ENCODE data around the gene NFATC2. TPM values are rescaled to one million over a fixed set of nuclear protein-coding genes. Genes with fewer than 3 reads are reported as not detected.
"Not testable (repeated sequence)": the region's sequence is repeated elsewhere in the genome, so short reads cannot be mapped to it uniquely, and the experiment has no call there.

Gene NFATC2
- total RNA-seq, 2 experiments from 2014 or later: 53.5 to 55.8 TPM

DNA sequence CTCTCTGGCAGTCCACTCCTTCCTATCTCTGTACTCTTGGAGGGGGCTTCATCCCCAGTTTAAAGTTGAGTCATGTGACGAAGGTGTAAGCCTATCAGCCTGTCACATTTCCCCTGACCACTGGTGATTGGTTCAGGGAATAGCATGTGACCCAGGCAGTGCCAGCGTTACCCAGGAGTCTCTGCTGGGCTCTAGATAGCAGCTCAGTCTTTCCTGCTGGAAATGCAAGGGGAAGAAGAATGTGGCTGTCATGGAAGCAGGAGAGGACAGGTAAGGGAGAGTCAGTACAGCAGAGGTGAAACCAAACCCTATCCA, 35.6 kb upstream of the NFATC2 start:
- POLR2A ChIA-PET: no interaction called here
- Mint-ChIP-seq H3K36me3 (ENCODE audit: low read depth) (no peaks in the 10 kb centered on the region), H3K27ac (no peak overlapping the region), H3K9me3 (ENCODE audit: insufficient read depth) (no peaks in the 10 kb centered on the region), H3K27me3 (ENCODE audit: low read depth) (peaks cover 7% of the 10 kb centered on the region), H3K4me3 (no peak overlapping the region), H3K4me1 (ENCODE audit: low read depth) (no peaks in the 10 kb centered on the region)
- CTCF ChIA-PET: no interaction called here
- no peak for DNase-seq
- no peak for ATAC-seq

DNA sequence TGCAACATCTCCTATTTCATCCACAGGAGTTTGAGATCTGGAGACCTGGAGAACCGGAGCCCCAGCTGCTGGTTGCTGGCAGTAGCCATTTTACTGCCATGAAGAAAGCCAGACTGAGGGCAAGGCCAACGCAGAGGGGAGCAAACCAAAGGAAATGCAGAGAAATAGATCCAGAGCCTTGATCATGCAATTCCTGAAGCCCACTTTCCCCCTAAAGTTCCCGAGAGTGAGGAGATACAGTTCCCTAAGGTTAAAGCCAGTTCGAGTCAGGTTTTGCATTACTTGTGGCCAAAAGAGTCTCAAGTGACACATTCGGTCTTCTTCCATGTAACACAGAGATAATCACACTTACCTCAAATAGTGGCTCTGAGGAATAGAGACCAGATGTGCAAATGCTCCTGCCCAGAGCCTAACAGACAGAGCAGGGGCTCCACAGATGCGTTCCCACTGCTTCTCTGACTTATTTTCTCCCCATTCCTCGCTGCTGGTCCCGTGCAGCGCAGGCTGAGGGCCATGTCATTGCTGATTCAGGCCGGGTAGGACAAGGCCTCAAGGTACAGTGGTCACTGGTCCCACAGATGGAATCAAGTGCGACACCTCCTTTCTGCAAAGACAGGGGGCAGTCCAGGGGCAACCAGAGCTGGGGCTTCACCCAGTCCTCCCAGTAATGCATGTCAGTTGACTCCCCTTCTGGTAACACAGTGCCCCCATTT, 35.1 kb upstream of the NFATC2 start:
- H3K4me1 Mint-ChIP-seq (ENCODE audit: low read depth): no peaks in the 10 kb centered on the region
- H3K36me3 Mint-ChIP-seq (ENCODE audit: low read depth): no peaks in the 10 kb centered on the region
- CTCF ChIA-PET: no interaction called here
- no peak overlapping the region for H3K27ac Mint-ChIP-seq
- DNase-seq (no peak), ATAC-seq (no peak)
- POLR2A ChIA-PET: no interaction called here
- H3K9me3 Mint-ChIP-seq (ENCODE audit: insufficient read depth): no peaks in the 10 kb centered on the region
- peaks cover 7% of the 10 kb centered on the region for H3K27me3 Mint-ChIP-seq (ENCODE audit: low read depth)
- H3K4me3 Mint-ChIP-seq: no peak overlapping the region

DNA sequence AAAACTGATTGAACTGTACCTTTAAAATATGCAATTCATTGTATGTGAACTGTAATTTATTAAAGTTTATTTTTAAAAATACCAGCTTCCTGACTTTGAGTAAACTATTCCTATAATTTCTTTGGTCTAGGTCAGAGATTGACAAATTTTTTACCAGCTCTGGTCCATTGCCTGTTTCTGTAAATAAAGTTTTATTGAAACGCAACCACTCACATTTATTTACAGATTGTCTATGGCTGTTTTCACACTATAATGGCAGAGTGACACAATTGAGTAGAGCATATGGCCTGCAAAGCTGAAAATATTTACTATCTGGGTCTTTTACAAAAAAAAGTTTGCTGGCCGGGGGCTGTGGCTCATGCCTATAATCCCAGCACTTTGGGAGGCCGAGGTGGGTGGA, 33.0 kb upstream of the NFATC2 start:
- H3K36me3 Mint-ChIP-seq (ENCODE audit: low read depth): no peaks in the 10 kb centered on the region
- CTCF ChIA-PET: interaction anchor here (1.5 kb wide), 1 partner anchor 19 kb away, joined by 4 read pairs; no protein-coding TSS in a partner anchor

DNA sequence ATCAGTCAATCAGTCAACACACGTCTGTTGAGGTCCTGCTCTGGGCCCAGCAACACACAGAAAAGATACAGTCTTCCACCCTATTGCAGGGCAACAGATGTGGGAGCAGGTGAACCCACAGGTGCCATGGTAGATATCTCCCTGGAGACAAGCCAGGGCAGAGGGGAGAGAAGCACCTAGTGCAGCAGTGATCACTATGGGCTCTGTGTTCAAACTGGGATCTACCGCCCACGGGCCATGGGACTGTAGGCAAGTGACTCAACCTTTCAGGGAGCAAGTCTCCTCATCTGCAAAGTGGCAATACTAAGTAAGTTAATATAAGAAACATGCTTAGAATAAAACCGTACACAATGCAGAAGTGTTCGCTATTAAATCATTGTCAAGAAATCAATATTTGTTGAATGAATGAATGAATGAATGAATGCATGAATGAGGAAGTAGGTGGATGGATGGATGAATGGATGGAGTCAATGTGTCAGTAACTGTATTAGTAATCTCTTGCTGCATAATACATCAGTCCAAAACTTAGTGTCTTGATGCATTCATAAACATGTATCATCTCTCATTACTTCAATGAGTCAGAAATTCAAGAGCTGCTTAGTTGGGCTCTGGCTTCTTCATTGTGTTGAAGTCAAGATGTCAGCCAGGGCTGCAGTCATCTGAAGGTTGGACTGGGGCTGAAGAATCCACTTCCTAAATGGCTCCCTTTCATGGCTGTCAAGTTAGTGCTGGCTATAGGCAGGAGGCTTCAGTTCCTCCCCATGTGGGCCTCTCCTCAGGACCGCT, 31.9 kb upstream of the NFATC2 start:
- no peaks in the 10 kb centered on the region for H3K36me3 Mint-ChIP-seq (ENCODE audit: low read depth)
- no peak overlapping the region for H3K4me3 Mint-ChIP-seq
- H3K27ac Mint-ChIP-seq: no peak overlapping the region
- H3K27me3 Mint-ChIP-seq (ENCODE audit: low read depth): peaks cover 3% of the 10 kb centered on the region
- ATAC-seq (no peak), DNase-seq (no peak)
- ChIA-PET CTCF (interaction anchor here (1.5 to 1.9 kb wide), 2 partner anchors 20 to 21 kb away, joined by 4 to 6 read pairs; no protein-coding TSS in a partner anchor), POLR2A (no interaction called here)
- H3K4me1 Mint-ChIP-seq (ENCODE audit: low read depth): no peaks in the 10 kb centered on the region
- H3K9me3 Mint-ChIP-seq (ENCODE audit: insufficient read depth): no peaks in the 10 kb centered on the region

More for the DNA sequence above, 33.0 kb upstream of the NFATC2 start:
- POLR2A ChIA-PET: no interaction called here
- DNase-seq (no peak), ATAC-seq (no peak)
- Mint-ChIP-seq H3K9me3 (ENCODE audit: insufficient read depth) (no peaks in the 10 kb centered on the region), H3K4me3 (no peak overlapping the region), H3K27me3 (ENCODE audit: low read depth) (peaks cover 2% of the 10 kb centered on the region), H3K27ac (no peak overlapping the region), H3K4me1 (ENCODE audit: low read depth) (no peaks in the 10 kb centered on the region)

DNA sequence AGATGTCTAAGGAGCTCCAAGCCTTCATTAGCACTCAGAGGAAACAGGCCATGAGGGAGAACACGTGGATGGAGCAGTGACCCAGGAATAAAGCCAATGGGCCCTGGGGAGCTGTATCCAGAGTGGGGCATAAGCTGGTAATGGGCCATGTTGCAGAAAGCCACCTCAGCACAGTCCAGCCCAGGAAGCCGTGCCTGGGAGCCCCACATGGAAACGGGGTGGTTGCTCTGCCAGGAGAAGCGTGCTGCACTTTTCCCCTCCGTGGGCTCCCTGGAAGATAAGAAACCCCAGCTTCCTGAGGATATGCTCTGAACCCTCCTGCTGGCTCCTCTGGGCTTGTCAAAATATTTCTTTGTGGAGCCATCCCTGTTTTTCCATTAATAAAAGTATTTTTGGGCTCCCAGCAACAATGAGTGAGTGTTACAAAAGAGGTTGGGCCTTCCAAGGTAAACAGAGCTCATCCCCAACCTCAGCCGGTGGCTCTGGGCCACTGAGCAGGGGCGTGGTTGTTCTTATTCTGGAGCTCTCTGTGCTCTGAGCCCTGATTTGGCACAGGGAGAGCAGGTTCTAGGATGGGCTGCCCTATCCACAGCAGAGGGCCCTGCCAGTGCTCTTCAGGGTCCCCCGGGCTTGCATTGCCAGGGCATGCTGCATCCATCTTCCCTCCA, 31.2 kb upstream of the NFATC2 start:
- H3K27ac Mint-ChIP-seq: no peak overlapping the region
- DNase-seq (no peak), ATAC-seq (no peak)
- no peaks in the 10 kb centered on the region for H3K9me3 Mint-ChIP-seq (ENCODE audit: insufficient read depth)
- H3K36me3 Mint-ChIP-seq (ENCODE audit: low read depth): no peaks in the 10 kb centered on the region
- H3K4me1 Mint-ChIP-seq (ENCODE audit: low read depth): no peaks in the 10 kb centered on the region
- CTCF ChIA-PET: interaction anchor here (0.9 to 1.9 kb wide), 3 partner anchors 21 to 50 kb away, joined by 3 to 6 read pairs (median 3); no protein-coding TSS in a partner anchor
- H3K4me3 Mint-ChIP-seq: no peak overlapping the region
- POLR2A ChIA-PET: no interaction called here
- peaks cover 7% of the 10 kb centered on the region for H3K27me3 Mint-ChIP-seq (ENCODE audit: low read depth)

DNA sequence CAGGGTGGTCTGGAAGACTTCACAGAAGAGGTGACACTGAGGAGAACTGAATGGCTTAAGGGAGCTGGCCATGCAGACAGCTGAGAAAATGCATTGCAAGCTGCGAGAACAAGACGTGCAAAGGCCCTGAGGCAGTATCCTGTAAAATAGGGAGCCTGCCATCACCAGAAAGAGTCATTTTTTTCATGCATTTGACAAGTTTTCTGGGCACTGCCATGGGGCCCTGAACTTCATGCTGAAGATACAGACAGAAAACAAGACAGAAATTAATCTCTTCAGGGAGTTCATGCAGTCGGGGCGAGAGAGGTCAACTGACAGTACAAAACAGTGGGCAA, 28.9 kb upstream of the NFATC2 start:
- H3K4me3 Mint-ChIP-seq: no peak overlapping the region
- H3K27me3 Mint-ChIP-seq (ENCODE audit: low read depth): peaks cover 20% of the 10 kb centered on the region
- H3K4me1 Mint-ChIP-seq (ENCODE audit: low read depth): no peaks in the 10 kb centered on the region
- H3K9me3 Mint-ChIP-seq (ENCODE audit: insufficient read depth): no peaks in the 10 kb centered on the region
- ChIA-PET POLR2A (no interaction called here), CTCF (no interaction called here)
- ATAC-seq (no peak), DNase-seq (no peak)
- no peak overlapping the region for H3K27ac Mint-ChIP-seq
- no peaks in the 10 kb centered on the region for H3K36me3 Mint-ChIP-seq (ENCODE audit: low read depth)

DNA sequence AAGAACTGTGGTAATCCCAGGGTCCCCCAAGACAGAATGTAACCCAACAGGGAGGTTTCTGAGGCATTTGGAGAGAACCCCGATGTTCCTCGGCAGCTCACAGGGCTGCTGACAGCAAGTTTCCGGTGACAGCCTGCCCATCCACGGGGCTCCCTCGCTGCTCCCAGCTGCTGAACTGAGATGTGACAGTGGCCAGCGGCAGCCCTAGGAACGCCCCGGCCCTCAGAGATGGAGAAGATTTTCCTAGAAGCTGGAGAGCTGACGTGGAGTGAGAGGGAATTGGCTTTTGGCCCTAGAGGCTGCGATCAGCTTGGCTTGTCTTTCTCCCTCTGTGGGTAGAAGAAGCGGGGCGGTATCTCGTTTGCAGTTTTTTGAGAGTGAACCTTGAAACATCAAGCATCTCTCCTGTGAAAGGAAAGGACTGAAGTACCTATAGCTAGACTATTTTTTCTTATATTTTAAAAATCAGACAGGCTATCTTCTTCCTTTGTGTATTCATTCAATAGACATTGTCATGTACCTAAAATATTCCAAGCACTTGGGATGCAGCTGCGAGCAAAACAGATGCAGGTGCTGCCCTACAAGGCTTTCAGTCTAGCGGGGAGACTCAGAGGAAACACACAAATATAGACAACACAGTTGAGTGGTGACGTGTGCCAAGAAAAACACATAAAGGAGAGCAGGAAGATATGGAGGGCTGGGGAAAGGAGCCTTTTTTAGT, 28.4 kb upstream of the NFATC2 start:
- POLR2A ChIA-PET: no interaction called here
- H3K27ac Mint-ChIP-seq: no peak overlapping the region
- CTCF ChIA-PET: interaction anchor here (1.2 kb wide), 1 partner anchor 28 kb away, joined by 3 read pairs; the partner anchor contains the start of gene NFATC2

DNA sequence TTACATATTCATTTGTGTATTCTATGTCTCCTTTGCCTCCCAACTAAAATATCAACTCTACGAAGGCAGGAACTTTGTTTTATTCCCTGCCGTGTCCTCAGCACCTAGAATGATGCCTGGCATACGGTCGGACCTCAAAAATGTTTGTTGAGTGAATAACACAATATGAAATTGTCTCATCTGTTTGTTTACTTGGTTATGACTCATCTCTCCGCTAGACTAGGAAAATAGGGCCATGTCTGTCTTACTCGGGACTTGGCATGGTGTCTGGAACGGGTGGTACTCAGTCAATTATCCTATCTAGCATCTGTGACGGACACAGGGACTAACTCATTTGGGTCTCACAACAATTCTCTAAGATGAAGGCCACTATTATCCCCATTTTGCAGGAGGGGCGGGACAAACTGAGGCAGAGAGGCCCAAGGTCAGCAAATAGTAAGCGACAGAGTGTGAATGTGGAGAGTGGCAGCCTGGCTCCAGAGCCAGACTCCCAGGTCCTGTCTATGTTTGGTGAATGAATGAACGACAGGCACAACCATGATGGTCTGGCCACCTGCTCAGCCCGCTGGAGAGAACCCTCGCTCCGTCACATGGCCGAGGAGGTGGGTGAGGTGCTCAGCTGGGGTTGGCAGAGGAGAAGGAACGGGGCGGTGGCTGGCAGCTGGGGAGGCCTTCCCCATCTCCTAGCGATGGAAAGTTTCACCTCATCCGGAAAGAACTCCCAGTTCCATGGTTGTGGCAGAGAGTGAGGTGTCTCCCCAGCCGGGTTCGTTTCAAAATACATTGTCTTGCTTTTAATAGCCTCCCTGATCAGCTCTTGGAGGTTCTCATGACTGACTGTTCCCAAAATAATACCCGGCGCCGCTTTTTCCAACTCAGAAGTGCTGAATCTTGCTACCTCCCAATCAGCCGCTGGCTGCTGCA, 27.6 kb upstream of the NFATC2 start:
- CTCF ChIA-PET: interaction anchor here (1.2 kb wide), 1 partner anchor 27 kb away, joined by 3 read pairs; the partner anchor contains the start of gene NFATC2
- H3K4me1 Mint-ChIP-seq (ENCODE audit: low read depth): no peaks in the 10 kb centered on the region

More for the DNA sequence above, 28.4 kb upstream of the NFATC2 start:
- H3K9me3 Mint-ChIP-seq (ENCODE audit: insufficient read depth): no peaks in the 10 kb centered on the region
- H3K36me3 Mint-ChIP-seq (ENCODE audit: low read depth): no peaks in the 10 kb centered on the region
- ATAC-seq (no peak), DNase-seq (no peak)
- H3K4me3 Mint-ChIP-seq: no peak overlapping the region
- H3K4me1 Mint-ChIP-seq (ENCODE audit: low read depth): no peaks in the 10 kb centered on the region
- H3K27me3 Mint-ChIP-seq (ENCODE audit: low read depth): peaks cover 22% of the 10 kb centered on the region

DNA sequence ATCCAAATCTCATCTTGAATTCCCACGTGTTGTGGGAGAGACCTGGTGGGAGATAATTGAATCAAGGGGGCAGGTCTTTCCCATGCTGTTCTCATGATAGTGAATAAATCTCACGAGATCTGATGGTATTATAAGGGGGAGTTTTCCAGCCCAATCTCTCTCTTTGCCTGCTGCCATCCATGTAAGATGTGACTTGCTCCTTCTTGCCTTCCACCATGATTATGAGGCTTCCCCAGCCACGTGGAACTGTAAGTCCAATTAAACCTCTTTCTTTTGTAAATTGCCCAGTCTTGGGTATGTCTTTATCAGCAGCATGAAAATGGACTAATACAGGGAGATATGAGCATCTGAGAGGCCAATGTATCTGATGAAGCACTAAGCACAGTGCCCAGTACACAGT, 26.0 kb upstream of the NFATC2 start:
- CTCF ChIA-PET: not testable (repeated sequence)

More for the DNA sequence above, 27.6 kb upstream of the NFATC2 start:
- Mint-ChIP-seq H3K27ac (no peak overlapping the region), H3K36me3 (ENCODE audit: low read depth) (no peaks in the 10 kb centered on the region), H3K9me3 (ENCODE audit: insufficient read depth) (no peaks in the 10 kb centered on the region), H3K4me3 (no peak overlapping the region), H3K27me3 (ENCODE audit: low read depth) (peaks cover 24% of the 10 kb centered on the region)
- POLR2A ChIA-PET: interaction anchor here (1.0 kb wide), 1 partner anchor 28 kb away, joined by 5 read pairs; the partner anchor contains the start of gene NFATC2
- DNase-seq: no peak
- ATAC-seq: no peak

DNA sequence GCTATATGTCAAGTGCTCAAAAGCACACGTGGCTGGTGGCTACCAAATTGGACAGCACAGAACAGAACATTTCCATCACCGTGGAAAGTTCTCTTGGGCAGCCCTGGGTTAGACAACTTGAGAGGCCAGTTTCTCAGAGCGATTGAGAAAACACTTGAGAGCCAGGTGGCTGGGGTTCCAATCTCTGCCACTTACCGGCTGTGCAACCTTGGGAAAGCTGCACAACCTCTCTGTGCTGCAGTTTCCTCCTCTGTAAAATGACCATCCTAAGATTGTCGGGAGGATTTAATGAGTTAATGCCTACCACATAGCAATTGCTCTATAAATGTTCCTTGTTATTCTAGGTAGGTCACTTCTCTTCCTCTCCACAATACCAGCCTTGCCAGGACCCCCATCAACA, 25.1 kb upstream of the NFATC2 start:
- ChIA-PET POLR2A (interaction anchor here (0.6 kb wide), 1 partner anchor 211 kb away, joined by 3 read pairs; no protein-coding TSS in a partner anchor), CTCF (no interaction called here)
- H3K27ac Mint-ChIP-seq: no peak overlapping the region
- DNase-seq (no peak), ATAC-seq (no peak)
- no peak overlapping the region for H3K4me3 Mint-ChIP-seq
- no peaks in the 10 kb centered on the region for H3K36me3 Mint-ChIP-seq (ENCODE audit: low read depth)
- H3K4me1 Mint-ChIP-seq (ENCODE audit: low read depth): peaks cover 12% of the 10 kb centered on the region
- peaks cover 40% of the 10 kb centered on the region for H3K27me3 Mint-ChIP-seq (ENCODE audit: low read depth)
- no peaks in the 10 kb centered on the region for H3K9me3 Mint-ChIP-seq (ENCODE audit: insufficient read depth)

More for the DNA sequence above, 26.0 kb upstream of the NFATC2 start:
- H3K27me3 Mint-ChIP-seq (ENCODE audit: low read depth): peaks cover 31% of the 10 kb centered on the region
- H3K36me3 Mint-ChIP-seq (ENCODE audit: low read depth); H3K9me3 Mint-ChIP-seq (ENCODE audit: insufficient read depth); DNase-seq; H3K4me3 Mint-ChIP-seq; H3K4me1 Mint-ChIP-seq (ENCODE audit: low read depth); POLR2A ChIA-PET; ATAC-seq; H3K27ac Mint-ChIP-seq: not testable (repeated sequence)

DNA sequence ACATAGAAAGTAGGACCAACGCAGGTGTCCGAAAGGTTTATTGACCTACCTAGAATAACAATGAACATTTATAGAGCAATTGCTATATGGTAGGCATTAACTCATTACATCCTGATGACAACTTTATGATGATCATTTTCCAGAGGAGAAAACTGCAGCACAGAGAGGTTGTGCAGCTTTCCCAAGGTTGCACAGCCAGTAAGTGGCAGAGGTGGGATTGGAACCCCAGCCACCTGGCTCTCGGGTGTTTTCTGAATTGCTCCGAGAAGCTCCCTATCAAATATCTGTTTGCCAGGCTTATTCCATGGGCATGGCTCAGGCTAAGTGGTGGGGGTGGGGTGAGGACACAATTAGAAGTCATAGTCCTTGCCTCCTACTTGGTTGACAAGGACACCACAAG, 24.1 kb upstream of the NFATC2 start:
- H3K36me3 Mint-ChIP-seq (ENCODE audit: low read depth): no peaks in the 10 kb centered on the region
- H3K27ac Mint-ChIP-seq: no peak overlapping the region
- no peaks in the 10 kb centered on the region for H3K9me3 Mint-ChIP-seq (ENCODE audit: insufficient read depth)
- H3K4me1 Mint-ChIP-seq (ENCODE audit: low read depth): peaks cover 15% of the 10 kb centered on the region
- DNase-seq (no peak), ATAC-seq (no peak)
- H3K4me3 Mint-ChIP-seq: no peak overlapping the region
- POLR2A ChIA-PET: no interaction called here
- H3K27me3 Mint-ChIP-seq (ENCODE audit: low read depth): peaks cover 46% of the 10 kb centered on the region
- CTCF ChIA-PET: interaction anchor here (2.6 kb wide), 1 partner anchor 194 kb away, joined by 6 read pairs; no protein-coding TSS in a partner anchor
